HG03196 (cell line): ENCODE data around the gene AMOTL1.
"Not testable (repeated sequence)": the region's sequence is repeated elsewhere in the genome, so short reads cannot be mapped to it uniquely, and the experiment has no call there.

ENCODE experiments used
- ATAC-seq: cut with Tn5 transposase; IDR thresholded peaks from one replicate; pipeline ENCODE4 v1.9.1; 2021; ENCODE audit not compliant: unreplicated experiment

The AMOTL1 gene

GRCh38 chr11:94877443-94878200 lies 109.5 kb downstream of the AMOTL1 start:
- ATAC-seq = no peak

- ATAC-seq = no peak
Measured at GRCh38 chr11:94879006-94879405, 110.8 kb downstream of the AMOTL1 start.

GRCh38 chr11:94880216-94880615 lies 112.1 kb downstream of the AMOTL1 start:
- ATAC-seq = no peak

GRCh38 chr11:94882931-94883330 lies 114.8 kb downstream of the AMOTL1 start:
- no peak for ATAC-seq

- ATAC-seq = no peak
Measured at GRCh38 chr11:94883878-94884277, 115.7 kb downstream of the AMOTL1 start.

GRCh38 chr11:94884376-94884775 lies 116.2 kb downstream of the AMOTL1 start:
- no peak for ATAC-seq

GRCh38 chr11:94885133-94885532 lies 117.0 kb downstream of the AMOTL1 start:
- peak; percentile 84 for ATAC-seq

- no peak for ATAC-seq
Measured at GRCh38 chr11:94885581-94885980, 117.4 kb downstream of the AMOTL1 start.

GRCh38 chr11:94888204-94888603 lies 120.0 kb downstream of the AMOTL1 start:
- no peak for ATAC-seq

GRCh38 chr11:94895451-94895850 lies 127.3 kb downstream of the AMOTL1 start:
- no peak for ATAC-seq

- ATAC-seq = no peak
Measured at GRCh38 chr11:94895971-94896370, 127.8 kb downstream of the AMOTL1 start.

GRCh38 chr11:94897330-94897768 lies 129.2 kb downstream of the AMOTL1 start:
- ATAC-seq = no peak

- ATAC-seq = no peak
Measured at GRCh38 chr11:94907226-94907625, 139.1 kb downstream of the AMOTL1 start.

- ATAC-seq = no peak
Measured at GRCh38 chr11:94909371-94909820, 141.2 kb downstream of the AMOTL1 start.

GRCh38 chr11:94910270-94910669 lies 142.1 kb downstream of the AMOTL1 start:
- ATAC-seq = no peak

GRCh38 chr11:94910779-94911178 lies 142.6 kb downstream of the AMOTL1 start:
- no peak for ATAC-seq

- no peak for ATAC-seq
Measured at GRCh38 chr11:94912806-94913205, 144.7 kb downstream of the AMOTL1 start.

GRCh38 chr11:94913718-94914394 lies 145.7 kb downstream of the AMOTL1 start:
- not testable (repeated sequence) for ATAC-seq

GRCh38 chr11:94920311-94920710 lies 152.2 kb downstream of the AMOTL1 start:
- ATAC-seq = no peak

- no peak for ATAC-seq
Measured at GRCh38 chr11:94922321-94923003, 154.3 kb downstream of the AMOTL1 start.

- ATAC-seq = no peak
Measured at GRCh38 chr11:94923004-94923334, 154.8 kb downstream of the AMOTL1 start.

- no peak for ATAC-seq
Measured at GRCh38 chr11:94924171-94924572, 156.0 kb downstream of the AMOTL1 start.
